ENCODE measurements around the gene TNS1.

DNA sequence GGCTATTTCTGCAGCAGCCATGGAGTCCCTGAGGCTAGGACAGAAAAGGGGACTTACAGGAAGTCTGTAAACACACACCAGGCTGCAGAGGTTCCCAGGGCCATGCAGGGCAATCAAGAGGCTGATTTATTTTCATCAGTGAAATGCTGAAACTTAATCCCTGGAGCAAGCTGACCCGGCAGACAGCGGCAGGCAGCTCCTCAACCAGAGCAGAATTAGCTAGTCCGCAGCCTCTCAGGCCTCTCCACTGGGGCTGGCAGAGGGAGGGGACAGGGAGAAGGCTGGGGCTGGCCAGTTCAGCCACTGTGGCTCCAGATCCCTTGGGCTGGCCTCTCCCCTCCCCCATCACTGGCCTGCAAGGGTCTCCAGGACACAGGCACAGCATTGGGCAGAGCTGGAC lies 136.3 kb downstream of the TNS1 start:
- TF ChIP-seq EZH2 (IDR thresholded peaks at IDR 0.05; ENCODE audit: borderline replicate concordance), result no peak
- TF ChIP-seq, protein P1, sequence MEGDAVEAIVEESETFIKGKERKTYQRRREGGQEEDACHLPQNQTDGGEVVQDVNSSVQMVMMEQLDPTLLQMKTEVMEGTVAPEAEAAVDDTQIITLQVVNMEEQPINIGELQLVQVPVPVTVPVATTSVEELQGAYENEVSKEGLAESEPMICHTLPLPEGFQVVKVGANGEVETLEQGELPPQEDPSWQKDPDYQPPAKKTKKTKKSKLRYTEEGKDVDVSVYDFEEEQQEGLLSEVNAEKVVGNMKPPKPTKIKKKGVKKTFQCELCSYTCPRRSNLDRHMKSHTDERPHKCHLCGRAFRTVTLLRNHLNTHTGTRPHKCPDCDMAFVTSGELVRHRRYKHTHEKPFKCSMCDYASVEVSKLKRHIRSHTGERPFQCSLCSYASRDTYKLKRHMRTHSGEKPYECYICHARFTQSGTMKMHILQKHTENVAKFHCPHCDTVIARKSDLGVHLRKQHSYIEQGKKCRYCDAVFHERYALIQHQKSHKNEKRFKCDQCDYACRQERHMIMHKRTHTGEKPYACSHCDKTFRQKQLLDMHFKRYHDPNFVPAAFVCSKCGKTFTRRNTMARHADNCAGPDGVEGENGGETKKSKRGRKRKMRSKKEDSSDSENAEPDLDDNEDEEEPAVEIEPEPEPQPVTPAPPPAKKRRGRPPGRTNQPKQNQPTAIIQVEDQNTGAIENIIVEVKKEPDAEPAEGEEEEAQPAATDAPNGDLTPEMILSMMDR (IDR thresholded peaks at IDR 0.05; ENCODE audit: poor library complexity), result no peak

Measured in hepatocyte (in vitro differentiated cells).